A549 (cell line): Measurements from ENCODE around the gene ARMC9.

Experiments
- BHLHE40 ChIP-seq: IDR thresholded peaks from 2 replicates; pipeline ENCODE4 v1.6.1; 2012; ENCODE audit warnings: low read depth, low read length, inconsistent platforms
- CTCF ChIP-seq: fragments of >200 bp; sonication (Bioruptor Twin); formaldehyde crosslinking; IDR thresholded peaks from 3 replicates; pipeline ENCODE4 v1.5.1; 2016
- HMGXB4 ChIP-seq: fragments of 250-450 bp; sonication (Bioruptor Pico); IDR thresholded peaks from 2 replicates; pipeline ENCODE4 v1.5.0; 2021; ENCODE audit warnings: mild to moderate bottlenecking, moderate library complexity, borderline replicate concordance
- MAFK ChIP-seq: fragments of 450-650 bp; IDR thresholded peaks from 2 replicates; pipeline ENCODE4 v1.6.1; 2014; ENCODE audit not compliant: partially characterized antibody
- MYC ChIP-seq: IDR thresholded peaks from 2 replicates; pipeline ENCODE4 v1.6.1; 2012; ENCODE audit warnings: mild to moderate bottlenecking, inconsistent platforms, low read length, improper control_type of control experiment, borderline replicate concordance
- PBX3 ChIP-seq: IDR thresholded peaks from 2 replicates; pipeline ENCODE4 v1.6.1; 2012
- REST ChIP-seq: fragments of 200-600 bp; sonication (generic); IDR thresholded peaks from 2 replicates; pipeline ENCODE4 v1.6.1; 2016; ENCODE audit warnings: antibody characterized with exemption, mild to moderate bottlenecking, moderate library complexity
- RFX5 ChIP-seq: fragments of 450-650 bp; IDR thresholded peaks from 2 replicates; pipeline ENCODE4 v1.7.1; 2014; ENCODE audit warnings: antibody characterized with exemption, mild to moderate bottlenecking, moderate library complexity
- SMC3 ChIP-seq: fragments of >200 bp; sonication (Bioruptor Twin); formaldehyde crosslinking; IDR thresholded peaks from 3 replicates; pipeline ENCODE4 v1.6.1; 2018; ENCODE audit warnings: inconsistent platforms

GRCh38 chr2:231348173-231348572 lies 149.7 kb downstream of the ARMC9 start:
- TF ChIP-seq REST (no peak), CTCF (no peak), MAFK (no peak), BHLHE40 (no peak), MYC (no peak), HMGXB4 (CRISPR knock-in tag) (no peak), PBX3 (no peak), SMC3 (no peak), RFX5 (no peak)
